Nephron progenitor cell (in vitro differentiated cells): ENCODE results near the gene IGFBP4.

Experiments used
- DNase-seq: peaks from one replicate; pipeline ENCODE4 v3.0.0; 2021
- H3K27ac Mint-ChIP-seq: 2 replicates; pipeline ENCODE4 v1.8.0; 2021; ENCODE audit warnings: mild to moderate bottlenecking, moderate library complexity, mixed read lengths
- H3K27me3 Mint-ChIP-seq: 2 replicates; pipeline ENCODE4 v1.8.0; 2021; ENCODE audit warnings: mild to moderate bottlenecking, low read depth, mixed read lengths; ENCODE audit not compliant: poor library complexity
- H3K36me3 Mint-ChIP-seq: 2 replicates; pipeline ENCODE4 v1.8.0; 2021; ENCODE audit warnings: low read depth, mixed read lengths
- H3K4me1 Mint-ChIP-seq: 2 replicates; pipeline ENCODE4 v1.8.0; 2021; ENCODE audit warnings: mixed read lengths
- H3K4me3 Mint-ChIP-seq: 2 replicates; pipeline ENCODE4 v1.8.0; 2021; ENCODE audit warnings: mild to moderate bottlenecking, moderate library complexity, mixed read lengths
- H3K9me3 Mint-ChIP-seq: 2 replicates; pipeline ENCODE4 v1.8.0; 2021; ENCODE audit warnings: mild to moderate bottlenecking, moderate library complexity, mixed read lengths
- TF ChIP-seq, protein P1 (sequence below): fragments of 200-600 bp; sonication (generic); IDR thresholded peaks from 2 replicates; pipeline ENCODE4 v1.5.0; 2021; ENCODE audit warnings: antibody characterized with exemption

IGFBP4 gene

DNA sequence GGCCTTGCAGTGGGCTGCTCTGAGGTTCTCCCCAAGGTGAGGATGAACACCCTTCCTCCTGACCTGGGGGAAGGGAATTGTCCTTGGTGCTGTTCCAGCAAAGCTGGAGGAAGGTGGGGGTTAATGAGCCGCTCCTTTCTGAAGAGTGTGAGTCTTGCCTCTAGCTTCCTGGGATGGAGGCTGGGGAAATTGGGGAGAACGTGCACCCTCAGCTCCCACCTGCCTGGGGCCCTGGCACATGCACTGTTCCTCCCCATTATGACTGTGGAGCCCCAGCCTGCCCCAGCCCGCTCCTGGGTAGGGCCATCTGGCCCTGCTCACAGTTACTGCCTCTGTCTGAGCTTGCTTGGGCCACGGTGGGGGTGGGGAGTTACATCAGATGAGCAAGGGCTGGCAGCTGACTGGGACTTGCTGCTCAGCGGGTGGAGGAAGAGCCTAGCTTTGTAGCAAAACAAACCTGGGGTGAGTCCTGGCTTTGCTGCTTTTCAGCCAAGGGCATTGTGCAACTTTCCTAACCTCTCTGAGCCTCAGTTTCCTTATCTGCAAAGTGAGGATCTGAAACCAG is 47.1 kb downstream of the IGFBP4 start:
- H3K27me3 Mint-ChIP-seq = no peaks in the 10 kb centered on the region
- peak overlapping the region; percentile 81 for H3K27ac Mint-ChIP-seq
- H3K4me1 Mint-ChIP-seq = peaks cover 52% of the 10 kb centered on the region
- no peaks in the 10 kb centered on the region for H3K36me3 Mint-ChIP-seq
- no peaks in the 10 kb centered on the region for H3K9me3 Mint-ChIP-seq
- peak overlapping the region; percentile 23 for H3K4me3 Mint-ChIP-seq
- TF ChIP-seq, protein P1, sequence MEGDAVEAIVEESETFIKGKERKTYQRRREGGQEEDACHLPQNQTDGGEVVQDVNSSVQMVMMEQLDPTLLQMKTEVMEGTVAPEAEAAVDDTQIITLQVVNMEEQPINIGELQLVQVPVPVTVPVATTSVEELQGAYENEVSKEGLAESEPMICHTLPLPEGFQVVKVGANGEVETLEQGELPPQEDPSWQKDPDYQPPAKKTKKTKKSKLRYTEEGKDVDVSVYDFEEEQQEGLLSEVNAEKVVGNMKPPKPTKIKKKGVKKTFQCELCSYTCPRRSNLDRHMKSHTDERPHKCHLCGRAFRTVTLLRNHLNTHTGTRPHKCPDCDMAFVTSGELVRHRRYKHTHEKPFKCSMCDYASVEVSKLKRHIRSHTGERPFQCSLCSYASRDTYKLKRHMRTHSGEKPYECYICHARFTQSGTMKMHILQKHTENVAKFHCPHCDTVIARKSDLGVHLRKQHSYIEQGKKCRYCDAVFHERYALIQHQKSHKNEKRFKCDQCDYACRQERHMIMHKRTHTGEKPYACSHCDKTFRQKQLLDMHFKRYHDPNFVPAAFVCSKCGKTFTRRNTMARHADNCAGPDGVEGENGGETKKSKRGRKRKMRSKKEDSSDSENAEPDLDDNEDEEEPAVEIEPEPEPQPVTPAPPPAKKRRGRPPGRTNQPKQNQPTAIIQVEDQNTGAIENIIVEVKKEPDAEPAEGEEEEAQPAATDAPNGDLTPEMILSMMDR = no peak
- peak; percentile 25 for DNase-seq

DNA sequence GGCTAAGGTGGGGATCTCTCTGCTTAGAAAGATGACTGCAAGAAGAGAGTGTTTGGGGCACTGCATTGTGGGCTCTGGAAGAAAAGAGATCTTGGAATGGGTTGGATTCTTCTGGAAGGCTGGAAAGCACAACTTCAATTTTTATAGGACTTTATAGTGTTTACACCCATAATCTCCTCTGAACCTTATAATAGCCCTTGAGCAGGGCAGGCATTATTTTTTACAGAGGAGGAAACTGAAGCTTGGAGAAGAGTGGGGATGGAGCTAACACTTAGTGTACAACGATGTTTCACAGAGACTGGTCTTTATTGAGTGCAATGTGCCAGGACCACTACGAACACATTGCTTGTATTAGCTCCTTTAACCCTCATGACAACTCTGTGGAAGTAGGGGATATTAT is 47.7 kb downstream of the IGFBP4 start:
- H3K4me3 Mint-ChIP-seq = no peak overlapping the region
- H3K36me3 Mint-ChIP-seq = no peaks in the 10 kb centered on the region
- peaks cover 46% of the 10 kb centered on the region for H3K4me1 Mint-ChIP-seq
- H3K27ac Mint-ChIP-seq = peak overlapping the region; percentile 73
- no peaks in the 10 kb centered on the region for H3K9me3 Mint-ChIP-seq
- DNase-seq = no peak
- peaks cover 2% of the 10 kb centered on the region for H3K27me3 Mint-ChIP-seq
- TF ChIP-seq, protein P1 = no peak

DNA sequence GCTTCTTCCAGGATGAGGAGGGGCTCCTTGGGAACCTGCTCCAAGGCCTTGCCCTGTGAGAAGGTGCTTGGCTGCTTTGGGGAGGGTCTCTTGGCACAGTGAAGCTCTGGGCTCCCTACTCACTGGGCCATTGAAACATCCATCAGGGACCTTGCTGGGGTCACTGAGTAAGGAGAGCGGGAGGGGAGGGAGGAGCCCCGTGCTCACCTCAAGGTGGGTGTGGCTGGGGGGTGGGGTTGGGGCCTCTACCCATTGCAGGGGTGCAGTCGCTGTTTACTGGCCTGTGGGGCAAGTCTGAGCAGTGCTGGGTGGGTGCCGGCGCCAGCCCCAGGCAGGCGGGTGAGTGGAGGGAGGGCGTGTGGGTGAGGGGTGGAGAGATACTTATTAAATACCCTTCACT is 48.2 kb downstream of the IGFBP4 start:
- DNase-seq = no peak
- H3K9me3 Mint-ChIP-seq = no peaks in the 10 kb centered on the region
- TF ChIP-seq, protein P1 = no peak
- H3K4me1 Mint-ChIP-seq = peaks cover 41% of the 10 kb centered on the region
- H3K27ac Mint-ChIP-seq = no peak overlapping the region
- H3K4me3 Mint-ChIP-seq = no peak overlapping the region
- H3K36me3 Mint-ChIP-seq = no peaks in the 10 kb centered on the region
- peaks cover 3% of the 10 kb centered on the region for H3K27me3 Mint-ChIP-seq

DNA sequence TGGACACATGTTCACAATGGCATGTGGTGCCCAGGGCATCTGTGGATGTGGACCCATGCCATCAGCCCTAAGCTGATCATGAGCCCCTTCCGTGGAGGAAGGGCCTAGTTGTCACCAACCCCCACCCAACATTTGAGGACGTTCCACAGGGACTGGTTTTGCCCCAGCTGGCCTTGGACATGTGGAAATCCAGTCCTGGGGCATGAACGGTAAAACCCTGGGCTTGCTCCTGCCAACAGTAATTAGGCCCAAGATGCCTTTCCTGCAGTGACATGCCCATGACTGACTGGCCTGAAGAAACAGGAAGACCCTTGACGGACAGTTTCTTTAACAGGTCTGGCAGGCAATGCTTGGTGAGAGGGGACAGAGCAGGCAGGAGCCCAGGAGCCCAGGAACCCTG is 50.4 kb downstream of the IGFBP4 start:
- H3K4me1 Mint-ChIP-seq = peaks cover 46% of the 10 kb centered on the region
- TF ChIP-seq, protein P1 = no peak
- H3K9me3 Mint-ChIP-seq = no peaks in the 10 kb centered on the region
- H3K36me3 Mint-ChIP-seq = no peaks in the 10 kb centered on the region
- peaks cover 3% of the 10 kb centered on the region for H3K27me3 Mint-ChIP-seq
- no peak for DNase-seq
- H3K4me3 Mint-ChIP-seq = no peak overlapping the region
- H3K27ac Mint-ChIP-seq = no peak overlapping the region

DNA sequence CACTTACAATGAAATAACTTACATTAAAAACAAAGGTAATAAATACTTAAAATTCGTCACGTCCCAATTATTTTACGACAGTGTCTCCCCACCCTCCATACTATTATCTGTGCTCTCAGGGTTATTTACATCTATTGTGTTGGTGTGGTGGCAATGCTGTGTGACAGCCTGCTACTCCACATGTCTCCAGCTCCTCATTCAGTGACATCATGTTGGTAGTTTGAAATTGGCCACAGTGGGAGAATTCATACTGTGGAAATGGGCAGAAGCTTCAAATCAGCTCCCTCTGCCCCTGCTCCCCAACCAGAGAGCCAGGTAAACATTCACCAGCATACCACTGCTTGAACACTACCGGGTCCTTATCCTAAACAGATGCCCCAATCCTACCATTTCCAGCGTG is 51.9 kb downstream of the IGFBP4 start:
- Mint-ChIP-seq H3K27ac (no peak overlapping the region), H3K4me1 (peaks cover 52% of the 10 kb centered on the region), H3K4me3 (no peak overlapping the region), H3K27me3 (peaks cover 7% of the 10 kb centered on the region), H3K9me3 (no peaks in the 10 kb centered on the region), H3K36me3 (no peaks in the 10 kb centered on the region)
- DNase-seq = no peak
- TF ChIP-seq, protein P1 = no peak

DNA sequence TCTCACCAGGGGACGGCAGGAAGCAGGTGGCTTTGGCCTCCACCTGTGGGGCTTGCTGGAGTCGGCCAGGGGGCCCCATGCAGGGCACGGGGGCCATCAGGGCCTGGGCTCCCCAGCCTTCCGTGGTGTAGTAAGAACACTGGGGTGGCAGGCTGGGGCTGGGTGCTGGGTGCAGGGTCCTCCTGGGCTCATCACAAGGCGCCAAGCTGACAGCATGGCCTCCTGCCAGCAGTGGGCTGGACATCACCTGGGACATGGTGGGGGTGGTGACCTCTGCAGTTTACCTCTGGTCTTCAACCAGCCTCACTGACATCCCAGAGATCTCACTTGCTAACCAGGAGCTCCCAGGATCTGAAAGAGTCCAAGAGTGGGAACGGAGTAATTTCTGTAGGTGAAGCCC is 52.9 kb downstream of the IGFBP4 start:
- H3K4me3 Mint-ChIP-seq = no peak overlapping the region
- no peak for DNase-seq
- peaks cover 7% of the 10 kb centered on the region for H3K27me3 Mint-ChIP-seq
- no peaks in the 10 kb centered on the region for H3K9me3 Mint-ChIP-seq
- H3K27ac Mint-ChIP-seq = no peak overlapping the region
- no peaks in the 10 kb centered on the region for H3K36me3 Mint-ChIP-seq
- peaks cover 52% of the 10 kb centered on the region for H3K4me1 Mint-ChIP-seq
- TF ChIP-seq, protein P1 = no peak
